UCSD-AML1 (cell line): ENCODE data around the gene ZNF529.

Experiments
- DNase-seq: peaks from one replicate; lab custom pipeline; 2025; ENCODE audit not compliant: unreplicated experiment; lab: John Stamatoyannopoulos, UW

Gene ZNF529

DNA sequence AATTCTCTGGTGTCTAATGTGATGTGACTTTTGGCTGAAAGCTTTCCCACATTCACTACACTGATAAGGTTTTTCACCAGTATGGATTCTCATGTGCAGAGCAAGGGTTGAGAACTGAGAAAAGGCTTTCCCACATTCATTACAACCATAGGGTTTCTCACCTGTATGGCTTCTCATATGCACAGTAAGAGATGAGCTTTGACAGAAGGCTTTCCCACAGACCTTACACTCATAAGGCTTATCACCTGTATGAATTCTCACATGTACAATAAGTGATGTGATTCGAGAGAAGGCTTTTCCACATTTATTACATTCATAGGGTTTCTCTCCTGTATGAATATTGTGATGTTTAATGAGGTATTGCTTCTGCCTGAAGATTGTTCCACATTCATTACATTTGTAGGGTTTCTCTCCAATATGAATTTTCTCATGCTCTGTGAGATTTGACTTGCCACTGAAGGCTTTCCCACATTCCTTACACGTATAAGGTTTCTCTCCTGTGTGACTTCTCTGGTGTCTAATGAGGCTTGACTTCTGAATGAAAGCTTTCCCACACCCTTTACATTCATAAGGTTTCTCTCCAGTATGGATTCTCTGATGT, 59.0 kb downstream of the ZNF529 start:
- DNase-seq = no peak

DNA sequence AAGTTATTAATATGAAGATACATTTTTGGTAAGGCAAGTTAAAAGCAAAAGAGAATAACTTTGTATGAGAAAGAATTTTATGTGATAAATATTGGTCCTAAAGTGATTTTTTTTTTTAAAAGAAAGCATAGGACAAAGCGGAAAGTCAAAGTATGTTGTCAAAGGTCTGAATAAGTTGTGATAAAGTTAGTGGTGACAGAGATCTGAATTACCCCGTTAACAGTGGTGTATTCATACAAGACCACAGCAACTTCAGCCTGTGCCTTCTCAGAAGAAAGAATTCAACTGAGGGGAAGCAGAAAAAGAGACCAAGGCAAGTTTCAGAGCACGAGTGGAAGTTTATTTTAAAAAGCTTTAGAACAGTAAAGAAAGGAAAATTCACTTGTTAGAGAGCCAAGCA, 64.8 kb downstream of the ZNF529 start:
- DNase-seq = no peak

DNA sequence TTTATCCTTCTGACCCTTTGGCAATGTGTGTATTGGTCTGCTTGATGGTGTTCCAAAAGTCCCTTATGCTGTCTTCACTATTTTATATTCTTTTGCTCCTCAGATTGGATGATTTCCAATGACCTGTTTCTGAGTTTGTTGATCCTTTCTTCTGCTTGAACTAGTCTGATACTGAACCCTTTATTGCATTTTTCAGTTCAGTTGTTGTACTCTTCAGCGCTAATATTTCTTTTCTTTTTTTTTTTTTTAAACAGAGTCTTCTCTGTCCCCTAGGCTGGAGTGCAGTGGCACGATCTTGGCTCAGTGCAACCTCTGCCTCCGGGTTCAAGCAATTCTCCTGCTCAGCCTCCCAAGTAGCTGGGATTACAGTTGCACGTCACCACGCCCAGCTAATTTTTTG, 71.1 kb downstream of the ZNF529 start:
- no peak for DNase-seq

DNA sequence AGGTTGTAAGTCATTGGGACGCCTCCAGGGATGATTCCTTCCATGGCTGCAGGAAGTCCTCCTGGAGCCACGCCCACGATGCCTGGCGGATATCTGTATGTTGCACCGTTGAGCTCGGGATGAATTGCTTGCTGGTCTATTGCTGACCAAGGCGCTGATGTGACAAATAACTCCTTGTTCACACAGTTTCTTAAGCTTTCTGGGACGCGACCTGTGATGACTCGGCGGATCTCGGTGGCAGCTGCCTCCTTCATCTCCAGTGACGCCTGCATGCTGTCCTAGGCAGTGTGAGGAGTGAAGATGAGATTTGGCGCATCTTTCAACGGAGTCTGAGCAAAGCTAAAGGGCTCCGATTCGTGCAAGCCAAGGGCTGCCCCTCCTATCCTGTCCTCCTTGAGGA, 76.1 kb downstream of the ZNF529 start:
- DNase-seq = no peak
